Airway epithelial cell (primary cell): Measurements from ENCODE around the gene ANXA2R. TPM values are rescaled to one million over a fixed set of nuclear protein-coding genes. Genes with fewer than 3 reads are reported as not detected.

Experiments
- total RNA-seq: library from RNA; depleted of rRNA; stranded (reverse); fragments of >200 nt; gene quantifications from 2 replicates; pipeline ENCODE4 v1.2.3, GENCODE V29; 2015

The ANXA2R gene
- total RNA-seq = 0.28 and 0.35 TPM in 2 replicates

GRCh38 chr5:43040287-43041098, at the start of gene ANXA2R:
Gene ANXA2R, minus strand, starts transcription at chr5:43040319. Its CDS starts 273 bp downstream, at chr5:43040046.

Other genes starting within 250 kb of the ANXA2R start
- 3.2 and 6.7 TPM in 2 replicates for gene SELENOP, start 228.4 kb downstream of the ANXA2R start, total RNA-seq
- gene ZNF131, start 80.6 kb upstream of the ANXA2R start, total RNA-seq = 17.1 and 20.1 TPM in 2 replicates
- gene NIM1K, start 151.9 kb upstream of the ANXA2R start, total RNA-seq = not detected in 2 replicates